Neural crest cell (in vitro differentiated cells): ENCODE data around the gene SMIM43. TPM values are rescaled to one million over a fixed set of nuclear protein-coding genes. Genes with fewer than 3 reads are reported as not detected.

Experiments
- DNase-seq: peaks from one replicate; pipeline ENCODE4 v3.0.0; 2021; ENCODE audit warnings: low read depth, mixed read lengths, low spot score
- H3K27ac Mint-ChIP-seq: one replicate; pipeline ENCODE4 v1.8.0; 2021; ENCODE audit warnings: mild to moderate bottlenecking, mixed read lengths; ENCODE audit not compliant: unreplicated experiment
- H3K27me3 Mint-ChIP-seq: 2 replicates; pipeline ENCODE4 v1.8.0; 2021; ENCODE audit warnings: low read depth, mild to moderate bottlenecking, mixed read lengths
- H3K36me3 Mint-ChIP-seq: 2 replicates; pipeline ENCODE4 v1.8.0; 2021; ENCODE audit warnings: low read depth, mild to moderate bottlenecking, mixed read lengths
- H3K4me1 Mint-ChIP-seq: 2 replicates; pipeline ENCODE4 v1.8.0; 2021; ENCODE audit warnings: mixed read lengths
- H3K4me3 Mint-ChIP-seq: one replicate; pipeline ENCODE4 v1.8.0; 2021; ENCODE audit warnings: mild to moderate bottlenecking, mixed read lengths
- H3K9me3 Mint-ChIP-seq: 2 replicates; pipeline ENCODE4 v1.8.0; 2021; ENCODE audit warnings: mixed read lengths
- CTCF ChIP-seq: fragments of 200-600 bp; sonication (generic); conservative IDR thresholded peaks from 2 replicates; pipeline ENCODE4 v1.5.0; 2021; ENCODE audit warnings: antibody characterized with exemption, mild to moderate bottlenecking
- total RNA-seq: library from RNA; stranded (reverse); gene quantifications from 2 replicates; pipeline ENCODE4 v1.2.1, GENCODE V29; 2021

Gene SMIM43
- total RNA-seq, 1 donor from 2014 or later: 0.51 TPM

GRCh38 chr4:121800961-121801714 lies 36.2 kb upstream of the SMIM43 start, which contains the start of gene EXOSC9:
Gene EXOSC9, plus strand, starts transcription at chr4:121801323. Its CDS starts 102 bp downstream, at chr4:121801425.
- peak; percentile 96 for DNase-seq
- Mint-ChIP-seq H3K4me3 (peak within 1 kb of the TSS; percentile 97), H3K4me1 (peaks cover 35% of the 10 kb centered on the region), H3K27me3 (no peaks in the 10 kb centered on the region), H3K36me3 (peaks cover 6% of the 10 kb centered on the region), H3K9me3 (no peaks in the 10 kb centered on the region), H3K27ac (peak within 1 kb of the TSS; percentile 99)
- no peak for TF ChIP-seq CTCF

- H3K36me3 Mint-ChIP-seq: peaks cover 6% of the 10 kb centered on the region
- no peak for TF ChIP-seq CTCF
Observed at GRCh38 chr4:121800638-121800960, 35.6 kb upstream of the SMIM43 start.

GRCh38 chr4:121799867-121800501 lies 35.0 kb upstream of the SMIM43 start:
- Mint-ChIP-seq H3K4me3 (peak overlapping the region; percentile 97), H3K36me3 (peaks cover 6% of the 10 kb centered on the region), H3K27ac (no peak overlapping the region), H3K9me3 (no peaks in the 10 kb centered on the region), H3K4me1 (peaks cover 39% of the 10 kb centered on the region), H3K27me3 (no peaks in the 10 kb centered on the region)
- DNase-seq: no peak
- no peak for TF ChIP-seq CTCF

More at GRCh38 chr4:121800638-121800960, 35.6 kb upstream of the SMIM43 start:
- Mint-ChIP-seq H3K27ac (peak overlapping the region; percentile 99), H3K4me3 (peak overlapping the region; percentile 97), H3K27me3 (no peaks in the 10 kb centered on the region), H3K9me3 (no peaks in the 10 kb centered on the region), H3K4me1 (peaks cover 39% of the 10 kb centered on the region)
- DNase-seq: no peak

GRCh38 chr4:121799208-121799823 lies 34.4 kb upstream of the SMIM43 start:
- Mint-ChIP-seq H3K9me3 (no peaks in the 10 kb centered on the region), H3K4me1 (peaks cover 39% of the 10 kb centered on the region), H3K27me3 (no peaks in the 10 kb centered on the region), H3K27ac (no peak overlapping the region), H3K4me3 (peak overlapping the region; percentile 97), H3K36me3 (peaks cover 6% of the 10 kb centered on the region)
- no peak for DNase-seq
- no peak for TF ChIP-seq CTCF

- peaks cover 3% of the 10 kb centered on the region for H3K36me3 Mint-ChIP-seq
- no peaks in the 10 kb centered on the region for H3K27me3 Mint-ChIP-seq
- H3K4me1 Mint-ChIP-seq: peaks cover 23% of the 10 kb centered on the region
- no peak overlapping the region for H3K4me3 Mint-ChIP-seq
- TF ChIP-seq CTCF: no peak
- no peaks in the 10 kb centered on the region for H3K9me3 Mint-ChIP-seq
- peak overlapping the region; percentile 3 for H3K27ac Mint-ChIP-seq
- DNase-seq: no peak
Observed at GRCh38 chr4:121796283-121796682, 31.3 kb upstream of the SMIM43 start.
